Midbrain (tissue), 1 donor: ENCODE results near the gene CDC42SE2.
A peak's percentile ranks its signal among the peaks of the same experiment; 100 is the strongest.
"Not testable (repeated sequence)": the region's sequence is repeated elsewhere in the genome, so short reads cannot be mapped to it uniquely, and the experiment has no call there.

Experiments
- DNase-seq: peaks from one replicate; lab custom pipeline; 2025; lab: John Stamatoyannopoulos, UW

Gene CDC42SE2

GRCh38 chr5:131389869-131390265 lies 126.0 kb downstream of the CDC42SE2 start:
- DNase-seq: no peak

- DNase-seq: no peak
These were observed 128.7 kb downstream of the CDC42SE2 start for GRCh38 chr5:131392466-131393095.

- peak; percentile 41 for DNase-seq
These were observed 129.7 kb downstream of the CDC42SE2 start for GRCh38 chr5:131393498-131393968.

GRCh38 chr5:131394128-131394527 lies 130.3 kb downstream of the CDC42SE2 start:
- DNase-seq: no peak

DNA sequence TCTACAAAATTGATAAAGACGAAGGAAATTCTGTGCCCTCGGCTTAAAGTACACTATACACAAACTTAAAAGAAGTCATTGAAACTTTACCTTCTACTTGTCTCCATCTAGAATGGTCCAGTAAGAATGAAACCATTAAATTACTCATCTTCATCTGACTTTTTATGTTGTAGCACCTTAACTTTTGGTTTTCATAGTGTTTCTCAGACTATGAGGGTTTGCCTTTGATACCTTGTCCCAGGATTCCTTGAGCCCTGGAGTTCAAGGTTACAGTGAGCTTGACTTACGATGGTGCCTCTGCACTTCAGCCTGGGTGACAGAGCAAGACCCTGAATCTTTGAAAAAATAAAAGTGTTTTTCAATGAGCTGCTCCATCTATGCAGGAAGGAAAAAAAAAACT lies 132.2 kb downstream of the CDC42SE2 start:
- DNase-seq: no peak

DNA sequence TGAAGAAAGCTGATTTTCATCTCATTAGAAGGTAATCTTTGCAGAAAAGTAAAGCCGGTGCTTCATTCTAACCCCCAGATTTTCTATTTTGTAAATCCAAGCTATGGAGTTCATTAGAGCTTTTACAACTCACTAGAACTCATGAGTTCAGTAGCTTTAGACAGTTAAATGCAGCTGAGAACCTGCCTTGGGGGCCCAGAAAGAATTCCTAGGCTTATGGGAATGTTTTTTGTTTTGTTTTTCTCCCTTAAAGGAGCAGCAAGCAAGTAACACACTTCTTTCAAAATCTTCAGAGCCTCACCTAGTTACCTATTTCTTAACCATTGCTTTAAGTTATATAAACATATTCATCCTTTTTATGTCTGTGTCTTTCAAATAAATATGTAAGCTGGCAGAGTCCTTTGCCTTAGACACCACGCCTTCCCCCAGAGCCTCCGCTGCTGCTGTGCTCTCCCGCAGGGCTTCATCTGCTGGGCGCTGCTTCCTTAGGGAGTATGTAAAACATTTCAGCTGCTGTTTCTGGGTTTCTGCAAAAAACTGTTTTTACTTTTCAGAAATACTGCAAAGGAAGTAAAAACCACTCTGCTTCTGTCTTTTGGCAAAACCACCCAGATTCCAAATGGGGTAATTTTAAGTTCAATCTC lies 132.9 kb downstream of the CDC42SE2 start:
- no peak for DNase-seq

DNA sequence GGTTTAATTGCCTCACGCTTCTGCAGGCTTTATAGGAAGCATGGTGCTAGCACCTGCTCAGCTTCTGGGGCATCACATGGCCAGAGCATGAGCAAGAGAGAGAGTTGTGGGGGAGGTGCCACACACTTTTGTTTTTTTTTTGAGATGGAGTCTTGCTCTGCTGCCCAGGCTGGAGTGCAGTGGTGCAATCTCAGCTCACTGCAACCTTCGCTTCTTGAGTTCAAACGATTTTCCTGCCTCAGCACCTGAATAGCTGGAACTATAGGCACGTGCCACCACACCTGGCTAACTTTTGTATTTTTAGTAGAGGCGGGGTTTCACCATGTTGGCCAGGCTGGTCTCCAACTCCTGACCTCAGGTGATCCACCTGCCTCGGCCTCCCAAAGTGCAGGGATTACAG lies 135.2 kb downstream of the CDC42SE2 start:
- DNase-seq: not testable (repeated sequence)

GRCh38 chr5:131400585-131400984 lies 136.7 kb downstream of the CDC42SE2 start:
- DNase-seq: no peak

DNA sequence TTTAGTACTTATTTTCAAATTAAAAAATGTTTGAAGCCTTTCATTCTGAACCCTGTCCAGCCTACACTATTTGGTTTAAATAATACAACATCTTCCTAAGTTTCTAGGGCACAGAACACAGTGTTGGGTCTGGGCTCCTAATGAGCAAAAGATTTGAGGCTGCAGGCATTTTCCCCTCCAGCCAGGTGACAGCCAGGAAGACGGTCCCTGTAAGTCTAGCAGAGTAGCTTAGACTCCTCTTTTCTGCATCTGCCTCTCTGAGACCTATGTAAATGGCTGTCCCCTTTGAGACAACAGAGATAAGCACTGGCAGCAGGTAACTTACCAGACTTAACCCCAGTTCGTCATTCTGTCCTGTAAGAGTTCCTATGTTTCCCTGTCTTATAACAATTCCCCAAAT lies 141.8 kb downstream of the CDC42SE2 start:
- no peak for DNase-seq

DNA sequence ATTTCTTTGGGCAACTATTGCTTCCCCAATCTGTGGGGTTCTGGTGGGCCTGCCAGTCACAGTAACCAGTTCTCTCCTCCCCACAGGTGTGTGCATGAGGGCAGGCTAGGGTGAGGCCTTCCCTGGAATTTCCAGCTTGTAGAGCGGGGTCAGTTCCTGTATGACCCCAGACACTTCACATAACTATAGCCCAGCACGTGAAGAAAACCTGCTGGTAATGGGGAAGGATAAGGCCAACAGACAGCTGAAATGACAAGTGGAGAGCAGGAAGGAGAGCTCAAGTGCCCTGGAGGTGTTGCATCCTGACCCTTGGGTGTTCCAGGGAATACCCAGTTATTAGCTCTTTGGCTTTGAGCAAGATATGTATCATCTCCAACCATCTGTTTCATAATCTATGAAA lies 142.2 kb downstream of the CDC42SE2 start:
- DNase-seq: no peak

GRCh38 chr5:131406975-131407638 lies 143.3 kb downstream of the CDC42SE2 start:
- no peak for DNase-seq

- DNase-seq: no peak
These were observed 150.0 kb downstream of the CDC42SE2 start for GRCh38 chr5:131413605-131414559.

GRCh38 chr5:131416729-131417128 lies 152.9 kb downstream of the CDC42SE2 start:
- DNase-seq: no peak

DNA sequence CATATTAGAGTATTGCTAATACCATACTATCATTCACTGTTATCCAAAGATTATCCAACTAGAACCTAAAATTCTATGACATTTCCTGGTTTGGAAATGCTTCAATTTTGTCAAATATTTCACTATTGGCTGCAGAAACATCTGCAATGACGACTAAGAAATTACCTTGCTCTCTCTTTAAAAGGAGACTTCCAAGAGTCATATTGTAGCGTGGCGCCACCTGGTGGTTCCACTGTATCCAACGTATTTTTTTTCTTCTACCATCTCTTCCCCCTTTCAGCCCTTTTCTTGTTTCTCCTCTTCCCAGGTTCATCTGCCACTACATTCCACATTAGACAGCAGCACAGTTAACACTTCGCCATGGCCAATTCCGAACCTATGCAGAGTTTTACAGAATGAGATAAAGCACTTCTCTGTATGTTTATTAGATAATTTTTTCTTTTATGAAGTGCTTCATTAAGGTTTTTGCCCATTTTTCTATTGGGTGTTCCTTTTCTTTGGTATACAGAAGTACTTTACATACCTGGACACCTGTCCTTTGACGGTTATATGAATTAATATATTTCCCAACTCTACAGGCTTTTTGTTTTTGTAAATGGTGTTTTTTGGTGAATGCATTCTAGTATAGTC lies 153.5 kb downstream of the CDC42SE2 start:
- peak; percentile 81 for DNase-seq

- no peak for DNase-seq
These were observed 155.0 kb downstream of the CDC42SE2 start for GRCh38 chr5:131418846-131419245.

DNA sequence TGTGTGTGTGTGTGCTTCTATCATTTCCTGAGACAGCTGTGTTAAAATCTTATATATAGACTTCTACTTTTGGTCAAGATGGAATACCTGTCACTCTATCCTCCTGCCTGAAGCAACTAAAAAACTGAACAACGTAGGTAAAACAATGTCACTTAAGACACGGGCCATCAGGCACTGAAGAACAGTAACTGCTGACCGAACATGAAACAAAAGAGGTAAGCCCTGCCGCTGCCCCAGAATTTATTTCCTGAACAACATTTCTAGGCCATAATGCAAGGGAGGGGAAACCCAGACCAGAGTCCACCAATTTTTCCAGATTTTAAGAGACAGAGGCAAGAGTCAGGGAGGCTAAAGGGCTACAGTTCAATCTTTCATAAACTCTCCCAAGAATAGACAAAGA lies 156.0 kb downstream of the CDC42SE2 start:
- DNase-seq: no peak

- peak; percentile 20 for DNase-seq
These were observed 159.2 kb downstream of the CDC42SE2 start for GRCh38 chr5:131423056-131423455.

GRCh38 chr5:131426011-131426410 lies 162.2 kb downstream of the CDC42SE2 start:
- DNase-seq: no peak

DNA sequence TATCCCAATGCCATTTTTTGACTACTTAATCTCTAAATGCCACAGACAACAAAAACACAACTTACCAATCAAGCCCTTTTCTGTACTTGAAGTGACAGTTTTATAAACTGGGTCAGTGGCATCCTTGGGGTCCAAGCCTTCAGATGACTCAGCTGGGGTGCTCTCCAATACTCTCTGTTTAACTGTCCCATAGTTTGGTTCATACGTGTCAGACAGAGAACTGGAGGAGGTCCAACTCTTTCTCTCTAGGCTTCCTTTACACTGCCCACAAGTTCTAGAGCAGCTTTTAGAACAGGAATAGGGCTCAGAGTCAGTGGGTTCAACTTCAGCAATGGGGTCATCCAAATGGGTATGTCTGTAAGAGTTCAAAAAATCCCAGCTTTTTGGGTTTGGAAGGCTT lies 166.9 kb downstream of the CDC42SE2 start:
- no peak for DNase-seq

DNA sequence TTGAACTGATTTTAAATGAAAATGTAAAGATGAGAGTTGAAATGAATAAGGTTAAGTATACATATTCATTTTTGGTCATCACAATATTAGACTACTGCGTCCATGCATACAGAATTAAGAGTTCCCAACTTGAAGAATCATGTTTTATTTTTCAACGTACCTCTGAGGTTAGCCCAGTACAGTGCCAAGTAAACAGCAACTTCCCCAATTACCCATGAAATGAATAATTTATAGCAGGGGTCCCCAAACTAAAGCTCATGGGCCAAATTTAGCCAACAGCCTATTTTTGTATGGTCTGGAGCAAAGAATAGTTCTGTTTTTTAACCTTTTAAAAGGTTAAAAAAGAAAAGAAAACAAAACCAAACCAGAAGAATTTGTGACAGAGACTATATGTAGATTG lies 167.9 kb downstream of the CDC42SE2 start:
- DNase-seq: no peak

DNA sequence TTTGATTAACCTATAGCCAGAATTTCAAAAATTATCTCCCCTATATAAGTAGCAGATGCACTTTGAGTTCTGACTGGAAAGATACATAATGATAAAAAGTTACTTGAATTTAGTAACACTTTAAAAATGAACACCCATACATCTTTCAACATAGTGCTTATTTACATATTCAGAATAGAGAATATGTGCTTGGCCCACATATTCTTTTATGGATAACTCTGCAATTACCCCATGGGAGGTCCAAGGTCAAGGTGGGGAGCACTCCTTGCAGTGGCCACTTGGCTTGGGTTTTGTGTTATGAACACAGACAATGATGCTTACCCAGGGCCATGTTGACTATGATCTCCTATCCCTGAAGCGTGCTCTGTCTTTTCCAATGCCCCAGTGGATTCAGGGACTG lies 169.3 kb downstream of the CDC42SE2 start:
- no peak for DNase-seq

- peak; percentile 12 for DNase-seq
These were observed 172.2 kb downstream of the CDC42SE2 start for GRCh38 chr5:131436081-131436480.
